HL-60/S4 treated with phorbol 12-myristate 13-acetate at 8.2 ng/mL for 4 days and 3 days (cell line): ENCODE results near the gene TANGO6.

Experiments used
- in situ Hi-C: fragments of 300-500 bp; cut with MboI; formaldehyde crosslinking; loops from 2 replicates; pipeline ENCODE4 v1.15.0; 2022; ENCODE audit warnings: low sequenced_read_pairs

The TANGO6 gene

GRCh38 chr16:69085032-69085695 lies 241.8 kb downstream of the TANGO6 start:
- in situ Hi-C loops, result no loop called here

GRCh38 chr16:69087161-69087581 lies 243.8 kb downstream of the TANGO6 start:
- in situ Hi-C loops, result no loop called here

DNA sequence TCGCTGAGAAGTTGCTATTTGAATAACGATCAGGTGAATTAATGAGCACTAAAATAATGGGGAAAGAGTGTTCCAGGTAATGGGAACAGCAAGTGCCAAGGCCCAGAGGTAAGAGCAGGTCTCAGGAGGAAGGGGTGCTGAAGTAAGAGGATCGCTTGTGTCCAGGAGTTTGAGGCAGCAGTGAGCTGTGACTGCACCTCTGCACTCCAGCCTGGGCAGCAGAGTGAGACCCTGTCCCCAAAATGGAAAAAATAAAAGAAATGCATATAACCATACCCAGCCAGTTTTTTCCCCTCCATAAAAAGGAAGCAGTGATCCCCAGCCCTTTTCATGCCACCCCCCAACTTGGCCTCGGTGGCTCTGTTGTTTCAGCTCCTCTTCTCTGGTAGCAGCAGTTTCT lies 245.4 kb downstream of the TANGO6 start:
- in situ Hi-C loops, result no loop called here

GRCh38 chr16:69089091-69089910 lies 246.0 kb downstream of the TANGO6 start:
- in situ Hi-C loops, result no loop called here

- in situ Hi-C loops, result no loop called here
These were observed 250.6 kb downstream of the TANGO6 start for GRCh38 chr16:69093974-69094373.

GRCh38 chr16:69094501-69094900 lies 251.2 kb downstream of the TANGO6 start:
- in situ Hi-C loops, result no loop called here

DNA sequence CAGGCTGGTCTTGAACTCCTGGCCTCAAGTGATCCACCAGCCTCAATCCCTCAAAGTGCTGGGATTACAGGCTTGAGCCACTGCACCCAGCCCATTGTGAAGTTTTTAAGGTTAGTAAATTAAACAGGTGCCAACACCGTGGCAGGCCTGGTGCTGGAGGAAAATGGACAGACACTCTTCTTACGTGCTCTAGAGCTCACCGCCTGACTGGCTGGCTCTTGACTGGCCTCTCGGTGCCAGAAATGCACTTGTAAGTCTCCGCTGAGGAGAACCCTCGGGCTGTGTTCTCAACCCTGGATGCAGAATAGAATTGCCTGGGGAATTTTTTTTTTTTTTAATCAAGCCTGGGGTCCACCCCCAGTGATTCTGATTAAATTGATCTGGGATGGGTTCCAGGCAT lies 251.9 kb downstream of the TANGO6 start:
- in situ Hi-C loops, result no loop called here

DNA sequence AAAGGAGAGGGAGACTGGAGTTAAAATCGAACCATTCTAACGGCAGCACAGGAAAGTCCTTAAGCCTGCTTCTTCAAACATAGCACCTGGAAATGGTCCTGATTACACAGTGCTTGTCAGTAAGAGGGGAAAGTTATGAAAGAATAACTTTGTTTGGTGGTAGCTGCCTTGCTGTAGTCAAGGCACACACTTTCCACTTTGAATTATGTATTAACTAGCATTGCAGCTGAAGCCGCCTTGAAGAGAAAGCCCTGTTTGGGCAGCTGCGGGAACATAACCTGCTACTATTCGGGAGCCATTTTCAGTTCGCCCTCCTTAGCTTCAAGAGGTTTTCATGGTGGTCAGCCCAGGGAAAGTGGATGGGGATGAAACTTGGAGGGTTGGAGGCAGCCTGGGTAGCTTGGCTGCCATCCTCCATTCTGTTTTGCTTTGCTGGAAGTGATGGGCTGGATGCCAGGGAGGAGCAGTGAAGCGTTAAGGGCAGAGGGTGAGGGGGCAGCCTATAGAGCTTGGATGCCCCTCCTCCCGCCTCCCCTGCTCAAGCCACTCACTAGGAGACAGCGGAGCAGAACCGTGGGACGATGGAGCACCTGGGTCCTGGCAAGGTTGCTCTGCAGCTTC lies 256.9 kb downstream of the TANGO6 start:
- in situ Hi-C loops, result no loop called here

- in situ Hi-C loops, result no loop called here
These were observed 262.4 kb downstream of the TANGO6 start, which contains the start of gene HAS3 for GRCh38 chr16:69105501-69106361. TSS of gene HAS3 (plus strand) at chr16:69105653. CDS start at chr16:69109396, 3,743 bp downstream.

DNA sequence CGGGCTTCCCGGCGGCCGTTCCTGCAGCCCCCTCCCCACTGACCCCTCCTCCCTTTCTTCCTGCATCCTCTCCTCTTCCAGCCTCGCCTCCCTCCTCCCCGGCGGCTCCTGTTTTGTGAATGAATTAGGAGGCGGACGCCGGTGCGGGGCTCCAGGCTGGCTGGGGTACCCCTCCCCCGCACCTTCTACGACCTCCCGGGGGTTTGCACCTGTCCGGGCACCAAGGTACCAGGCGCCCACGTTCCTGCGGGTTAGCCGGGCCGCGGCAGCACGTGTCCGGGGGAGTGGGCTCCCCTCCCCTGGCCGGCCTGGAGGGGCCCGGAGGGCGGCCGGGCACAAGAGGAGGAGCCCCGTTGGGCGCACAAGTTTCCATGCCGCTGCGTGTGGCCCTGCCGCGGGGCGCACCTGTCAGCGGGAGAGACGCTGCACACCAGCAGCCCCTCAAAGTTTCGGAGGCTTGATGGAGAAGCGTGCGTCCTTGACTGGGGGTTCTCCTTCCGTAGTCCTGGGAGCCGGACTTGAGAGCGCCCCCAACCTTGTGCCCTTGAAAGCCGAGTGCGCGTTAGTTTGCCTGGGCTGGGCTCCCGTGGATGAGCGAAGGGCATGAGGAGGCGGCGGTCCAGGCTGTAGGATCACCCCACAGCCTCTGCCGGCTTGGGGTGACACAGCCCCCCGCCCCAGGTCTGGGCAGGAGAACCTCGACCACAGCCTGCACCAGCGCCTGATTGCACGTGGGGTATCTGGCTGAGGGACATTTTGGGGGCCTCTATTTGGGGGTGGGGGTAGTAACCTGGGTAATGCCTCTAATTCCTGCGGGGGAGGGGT lies 263.4 kb downstream of the TANGO6 start:
- in situ Hi-C loops, result no loop called here

GRCh38 chr16:69107316-69107962 lies 264.1 kb downstream of the TANGO6 start:
- in situ Hi-C loops, result no loop called here

DNA sequence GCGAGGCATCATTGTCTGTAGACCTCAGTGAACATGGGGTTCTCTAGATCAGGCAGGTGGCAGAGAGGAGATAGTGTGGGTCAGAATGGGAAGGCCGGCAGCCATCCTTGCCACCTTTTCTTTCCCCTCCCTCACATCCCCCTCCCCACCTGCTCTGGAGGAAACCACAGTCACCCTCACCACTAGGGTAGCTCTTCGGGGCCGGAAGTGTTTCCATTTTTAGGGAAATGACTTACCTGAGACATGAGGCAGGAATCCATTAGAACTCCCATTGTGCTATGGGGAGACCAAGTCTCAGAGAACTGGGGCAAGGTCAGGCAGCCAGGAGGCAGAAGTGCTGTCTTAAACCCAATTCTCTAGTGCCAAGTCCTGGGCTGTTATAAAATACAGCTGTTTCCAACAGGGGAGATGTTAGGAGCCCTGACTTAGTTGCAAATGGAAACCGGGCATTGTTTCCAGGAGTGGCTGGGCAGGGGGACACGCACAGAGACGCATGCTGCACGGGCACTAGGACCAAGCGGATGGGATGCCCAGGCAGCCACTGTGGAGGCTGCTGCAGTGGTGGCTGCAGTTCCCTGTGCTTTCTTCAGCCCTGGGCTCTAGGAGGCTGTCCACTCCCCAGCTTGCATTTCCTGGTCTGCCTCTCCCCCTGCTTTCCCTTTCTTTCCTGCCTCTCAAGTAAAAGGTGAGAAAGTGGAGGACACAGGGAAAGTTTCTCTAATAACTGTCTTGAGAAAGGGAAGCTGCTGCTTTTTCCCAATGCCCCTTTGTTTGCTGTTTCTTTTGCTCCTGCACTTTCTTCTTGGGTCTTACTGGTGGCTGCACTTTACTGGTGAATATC lies 265.0 kb downstream of the TANGO6 start:
- in situ Hi-C loops, result no loop called here

GRCh38 chr16:69108905-69109252 lies 265.5 kb downstream of the TANGO6 start:
- in situ Hi-C loops, result no loop called here

GRCh38 chr16:69109486-69110270 lies 266.3 kb downstream of the TANGO6 start:
- in situ Hi-C loops, result no loop called here

- in situ Hi-C loops, result no loop called here
These were observed 267.1 kb downstream of the TANGO6 start for GRCh38 chr16:69110406-69110805.

GRCh38 chr16:69111216-69111875 lies 268.0 kb downstream of the TANGO6 start:
- in situ Hi-C loops, result no loop called here

GRCh38 chr16:69111876-69112230 lies 268.5 kb downstream of the TANGO6 start:
- in situ Hi-C loops, result no loop called here
